T-cell (primary cell): Measurements from ENCODE around the gene XPNPEP1. TPM values are rescaled to one million over a fixed set of nuclear protein-coding genes. Genes with fewer than 3 reads are reported as not detected.
A peak's percentile ranks its signal among the peaks of the same experiment; 100 is the strongest.

Experiments
- ATAC-seq, 4 experiments: fragments of 200-7000 bp in 3 of 4; fragments of 150-1000 bp in 1 of 4; cut with Tn5 transposase; replicated peaks in 1 of 4; 1 replicate in 3 of 4; 2 replicates in 1 of 4; pipeline ENCODE4 v1.10.0; 2021; ENCODE audit warnings: moderate library complexity in 3 of 4, mild to moderate bottlenecking in 2 of 4, moderate number of reproducible peaks in 1 of 4
- CTCF ChIA-PET, 2 donors: fragments of 300-600 bp; sonication (Branson Sonifier 250); formaldehyde crosslinking; loops; one replicate each; lab custom pipeline; 2022; ENCODE audit warnings: antibody characterized with exemption in 2 of 2; lab: Charles Lee
- POLR2A ChIA-PET, 2 donors: fragments of 300-600 bp; sonication (Branson Sonifier 250); formaldehyde crosslinking; loops; one replicate each; lab custom pipeline; 2022; ENCODE audit warnings: antibody characterized with exemption in 2 of 2; lab: Charles Lee
- DNase-seq, 35 experiments: peaks; one replicate each; pipeline versions ENCODE4 v3.0.0 to v3.0.0-alpha.2; 2013 to 2023
- H3K27ac ChIP-seq: one replicate; pipeline ENCODE4 v1.5.1; 2013; ENCODE audit warnings: low read length
- H3K27me3 ChIP-seq, 2 experiments: replicated peaks in 1 of 2; 1 replicate in 1 of 2; 2 replicates in 1 of 2; pipeline versions ENCODE4 v1.6.1 to v1.7.0; 2013; ENCODE audit warnings: low read length in 1 of 2, mixed read lengths in 1 of 2; ENCODE audit not compliant: control insufficient read depth in 2 of 2, insufficient read depth in 2 of 2; ENCODE audit errors: extremely low read depth in 1 of 2
- H3K36me3 ChIP-seq, 2 donors: 1 replicate in 1 of 2; 2 replicates in 1 of 2; pipeline versions ENCODE4 v1.6.1 to v1.7.0; 2013; ENCODE audit warnings: low read length in 1 of 2; ENCODE audit not compliant: control insufficient read depth in 2 of 2, insufficient read depth in 1 of 2; ENCODE audit errors: extremely low read depth in 1 of 2
- H3K4me1 ChIP-seq, 2 experiments: 1 replicate in 1 of 2; 2 replicates in 1 of 2; pipeline versions ENCODE4 v1.6.1 to v1.7.0; 2013; ENCODE audit warnings: low read length in 2 of 2, mixed read lengths in 1 of 2; ENCODE audit not compliant: insufficient read depth in 2 of 2, control insufficient read depth in 1 of 2; ENCODE audit errors: extremely low read depth in 1 of 2
- H3K4me3 ChIP-seq, 2 donors: 1 replicate in 1 of 2; 2 replicates in 1 of 2; pipeline versions ENCODE4 v1.5.1 to v1.7.0; 2013; ENCODE audit warnings: mild to moderate bottlenecking in 2 of 2, low read length in 1 of 2, moderate library complexity in 1 of 2; ENCODE audit not compliant: control insufficient read depth in 1 of 2; ENCODE audit errors: extremely low read depth in 1 of 2
- H3K9me3 ChIP-seq: 2 replicates; pipeline ENCODE4 v1.7.0; 2013
- H3K27ac Mint-ChIP-seq, 2 donors: one replicate each; pipeline ENCODE4 v1.8.0; 2020 to 2021; ENCODE audit warnings: mild to moderate bottlenecking in 2 of 2, mixed read lengths in 2 of 2
- H3K27me3 Mint-ChIP-seq, 2 donors: one replicate each; pipeline ENCODE4 v1.8.0; 2021 to 2022; ENCODE audit warnings: mixed read lengths in 2 of 2
- H3K36me3 Mint-ChIP-seq: one replicate; pipeline ENCODE4 v1.8.0; 2021; ENCODE audit warnings: mixed read lengths
- H3K4me1 Mint-ChIP-seq, 3 donors: one replicate each; pipeline ENCODE4 v1.8.0; 2020 to 2022; ENCODE audit warnings: mixed read lengths in 3 of 3, mild to moderate bottlenecking in 1 of 3
- H3K4me3 Mint-ChIP-seq, 3 donors: one replicate each; pipeline ENCODE4 v1.8.0; 2020 to 2022; ENCODE audit warnings: mild to moderate bottlenecking in 3 of 3, mixed read lengths in 3 of 3, moderate library complexity in 3 of 3
- H3K9me3 Mint-ChIP-seq, 3 donors: one replicate each; pipeline ENCODE4 v1.8.0; 2020 to 2022; ENCODE audit warnings: mixed read lengths in 3 of 3
- WGBS: methylation state at CpG from one replicate; pipeline ENCODE4 v1.1.5; 2013; ENCODE audit warnings: missing lambda C conversion rate; ENCODE audit not compliant: insufficient coverage; 5-methylcytosine and 5-hydroxymethylcytosine counted together
- total RNA-seq, 35 experiments: library from RNA in 6 of 35; stranded (reverse) in 6 of 35; fragments of 120-200 nt in 1 of 35; gene quantifications; one replicate each; pipeline versions ENCODE4 v1.2.1 to v1.2.4 and lab custom pipeline; 2013 to 2026

XPNPEP1 gene
- total RNA-seq, 5 donors from 2014 or later (not counting 1 experiment from before 2014, with no cell fraction given): 40.0 to 63.9 (median 44.6) TPM

DNA sequence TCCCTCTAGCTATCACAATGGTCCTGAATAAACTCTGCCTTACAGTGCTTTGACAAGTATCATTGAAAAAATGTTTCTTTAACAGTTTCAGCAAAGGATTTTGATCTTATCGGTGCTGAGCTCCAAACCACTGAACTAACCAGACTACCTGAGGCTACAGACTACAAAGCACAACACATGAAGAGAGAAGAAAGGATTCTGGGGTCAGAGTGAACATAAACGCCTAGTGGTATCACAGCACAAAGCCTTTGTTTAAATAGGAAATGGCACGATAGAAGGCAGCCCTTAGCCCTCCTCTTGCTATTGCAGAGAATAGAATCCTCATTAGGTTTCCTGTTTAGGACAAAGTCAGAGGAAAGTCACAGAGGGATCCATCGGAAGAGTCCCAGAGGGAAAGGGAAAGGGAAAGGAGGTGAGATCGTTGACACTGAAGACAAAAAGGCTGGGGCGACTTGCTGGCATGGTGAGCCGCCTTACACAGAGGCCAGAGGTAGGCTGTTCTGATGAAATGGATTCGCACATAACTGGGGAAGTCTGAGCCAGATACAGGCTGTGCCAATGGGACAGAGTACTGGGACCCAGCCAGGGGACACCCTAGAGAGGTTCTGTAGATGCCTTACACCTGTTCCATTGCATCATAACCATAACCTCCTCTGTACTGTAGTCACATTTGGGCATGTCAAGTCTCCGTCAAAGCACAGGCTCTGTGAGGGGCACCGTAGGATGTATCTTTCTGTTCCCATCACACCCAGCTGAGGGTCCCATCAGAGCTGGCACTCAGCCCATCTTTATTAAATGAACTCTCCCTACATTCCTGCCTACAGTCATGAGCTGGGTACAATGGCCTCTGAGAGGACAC lies 71.5 kb downstream of the XPNPEP1 start:
- Histone ChIP-seq H3K36me3 (no peaks in the 10 kb centered on the region), H3K27me3 (peaks cover 0 to 4% of the 10 kb centered on the region in 2 experiments), H3K27ac (no peak overlapping the region), H3K9me3 (no peaks in the 10 kb centered on the region), H3K4me1 (peaks cover 0 to 11% of the 10 kb centered on the region in 2 experiments), H3K4me3 (no peak overlapping the region)
- Mint-ChIP-seq H3K36me3 (no peaks in the 10 kb centered on the region), H3K4me3 (peak overlapping the region in 1 of 3 donors; percentile 54), H3K9me3 (no peaks in the 10 kb centered on the region), H3K4me1 (peaks cover 17 to 19% (median 18%) of the 10 kb centered on the region in 3 donors), H3K27me3 (peaks cover 0 to 5% of the 10 kb centered on the region in 2 donors), H3K27ac (no peak overlapping the region)
- ChIA-PET CTCF (interaction anchor here in 1 of 2 donors (0.8 to 1.1 kb wide), 2 partner anchors 11 to 19 kb away, joined by 3 to 4 read pairs; no protein-coding TSS in a partner anchor), POLR2A (no interaction called here)
- WGBS: 61% methylated on average over 8 of the region's 10 CpGs
- DNase-seq: peak in 1 of 35 experiments; percentile 8
- peak in 3 of 4 experiments; percentile 14 to 30 (median 18) for ATAC-seq

DNA sequence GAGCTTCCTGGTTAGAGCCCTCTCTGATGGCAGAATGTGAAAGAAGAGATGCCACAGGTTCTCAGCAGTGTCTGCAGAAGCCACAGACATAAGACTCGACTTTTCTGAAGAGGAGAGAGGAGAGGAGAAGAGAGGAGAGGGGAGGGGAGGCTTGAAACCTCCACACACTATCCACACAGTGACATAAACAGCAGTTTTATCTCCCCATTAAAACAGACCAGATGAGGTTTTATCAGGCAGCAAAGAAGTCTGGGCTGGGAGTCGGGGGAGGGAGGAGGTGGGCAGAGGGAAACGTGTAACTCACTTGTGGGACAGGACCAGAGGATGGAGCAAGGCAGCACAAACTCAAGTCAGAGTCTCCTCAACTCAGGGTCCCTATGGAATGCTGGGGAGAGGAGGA lies 76.5 kb downstream of the XPNPEP1 start:
- no peak for ATAC-seq
- H3K4me1 Mint-ChIP-seq: peaks cover 5 to 8% (median 6%) of the 10 kb centered on the region in 3 donors
- H3K9me3 Mint-ChIP-seq: no peaks in the 10 kb centered on the region
- no peaks in the 10 kb centered on the region for H3K9me3 ChIP-seq
- no peak overlapping the region for H3K4me3 Mint-ChIP-seq
- no peaks in the 10 kb centered on the region for H3K36me3 ChIP-seq
- H3K4me1 ChIP-seq: peaks cover 0 to under 1% of the 10 kb centered on the region in 2 experiments
- POLR2A ChIA-PET: no interaction called here
- WGBS: 20% methylated on average over 1 of the region's 3 CpGs
- DNase-seq: no peak
- H3K36me3 Mint-ChIP-seq: no peaks in the 10 kb centered on the region
- peaks cover 6 to 40% of the 10 kb centered on the region in 2 donors for H3K27me3 Mint-ChIP-seq
- H3K27ac Mint-ChIP-seq: no peak overlapping the region
- H3K4me3 ChIP-seq: no peak overlapping the region
- CTCF ChIA-PET: no interaction called here
- no peak overlapping the region for H3K27ac ChIP-seq
- peaks cover 0 to 9% of the 10 kb centered on the region in 2 experiments for H3K27me3 ChIP-seq

DNA sequence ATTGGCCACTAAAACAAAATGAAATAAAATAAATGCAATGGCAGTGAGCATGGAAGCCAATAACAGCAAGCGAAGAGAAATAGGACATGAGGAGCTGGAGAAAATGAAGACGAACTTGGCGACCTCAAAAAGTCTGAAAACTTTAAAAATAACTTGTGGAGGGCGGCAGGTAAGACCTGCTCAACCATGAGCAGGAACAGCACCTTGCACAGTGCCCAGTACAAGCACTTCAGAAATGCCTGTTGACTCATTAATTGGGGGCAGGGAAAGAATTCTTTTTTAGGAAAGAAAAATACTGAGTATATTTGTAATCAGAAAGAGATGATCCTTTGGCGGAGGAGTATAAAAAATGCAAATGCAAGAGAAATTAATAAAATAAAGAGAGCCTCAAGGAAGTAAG lies 78.0 kb downstream of the XPNPEP1 start:
- DNase-seq (no peak), ATAC-seq (no peak)
- ChIA-PET CTCF (no interaction called here), POLR2A (no interaction called here)
- no peaks in the 10 kb centered on the region for H3K36me3 ChIP-seq
- no peaks in the 10 kb centered on the region for H3K36me3 Mint-ChIP-seq
- WGBS: 86% methylated on average over 5 of the region's 5 CpGs
- H3K9me3 ChIP-seq: no peaks in the 10 kb centered on the region
- H3K4me1 Mint-ChIP-seq: no peaks in the 10 kb centered on the region
- no peak overlapping the region for H3K4me3 ChIP-seq
- H3K27me3 Mint-ChIP-seq: peaks cover 6 to 41% of the 10 kb centered on the region in 2 donors
- H3K4me3 Mint-ChIP-seq: no peak overlapping the region
- peaks cover 0 to 12% of the 10 kb centered on the region in 2 experiments for H3K27me3 ChIP-seq
- no peak overlapping the region for H3K27ac ChIP-seq
- no peaks in the 10 kb centered on the region for H3K9me3 Mint-ChIP-seq
- no peaks in the 10 kb centered on the region for H3K4me1 ChIP-seq
- H3K27ac Mint-ChIP-seq: no peak overlapping the region

DNA sequence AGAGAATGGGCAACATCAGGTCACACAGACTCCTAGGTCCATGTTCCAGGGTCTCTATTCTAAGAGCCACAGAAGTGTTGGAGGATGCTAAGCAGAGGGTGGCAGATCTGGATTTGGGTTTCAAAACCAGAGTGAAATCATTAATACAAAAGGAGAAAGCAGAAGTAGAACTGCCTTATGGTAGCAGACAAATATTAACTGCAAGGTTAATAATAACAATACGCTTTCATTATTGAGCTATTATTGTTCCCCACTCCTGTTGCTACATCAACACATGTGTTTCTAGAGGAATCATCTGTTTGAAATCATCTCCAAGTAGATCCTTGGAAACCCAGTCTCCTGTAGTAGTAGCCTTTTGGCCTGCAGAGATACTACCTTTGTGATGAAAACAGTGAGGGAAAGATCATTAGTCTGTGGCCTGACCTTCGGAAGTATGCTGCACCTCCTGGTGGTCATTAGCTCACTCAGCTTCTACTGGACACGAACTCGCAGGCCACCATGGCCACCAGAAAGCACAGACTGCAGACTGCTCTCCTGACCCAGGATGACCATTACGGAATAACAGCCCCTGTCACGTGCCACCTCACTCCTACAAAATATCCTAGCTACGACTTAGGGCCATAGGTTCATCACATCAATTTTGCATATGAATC lies 84.6 kb downstream of the XPNPEP1 start:
- POLR2A ChIA-PET: no interaction called here

DNA sequence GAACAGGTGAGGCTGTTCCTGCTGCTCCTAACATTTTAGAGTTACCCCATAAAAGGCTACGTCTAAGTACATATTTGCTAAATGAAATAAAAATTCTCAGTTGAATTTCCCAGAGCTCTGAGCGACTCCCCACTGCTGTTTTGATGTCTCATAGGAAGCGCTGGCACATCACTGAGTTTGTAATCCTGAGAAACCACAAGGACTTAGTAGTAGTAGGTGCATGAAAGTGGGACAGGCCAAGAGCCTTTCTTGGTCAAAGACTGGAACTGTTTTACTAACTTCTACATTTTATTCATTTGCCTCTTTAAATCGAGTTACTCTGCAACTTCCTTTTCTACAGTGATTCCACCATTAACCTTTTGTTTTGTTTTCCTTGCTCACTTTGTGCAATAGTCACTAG lies 85.9 kb downstream of the XPNPEP1 start:
- Mint-ChIP-seq H3K9me3 (no peaks in the 10 kb centered on the region), H3K36me3 (no peaks in the 10 kb centered on the region), H3K27ac (no peak overlapping the region), H3K4me1 (no peaks in the 10 kb centered on the region), H3K27me3 (peaks cover 13 to 23% of the 10 kb centered on the region in 2 donors), H3K4me3 (no peak overlapping the region)
- no peak for DNase-seq
- CTCF ChIA-PET: no interaction called here
- Histone ChIP-seq H3K27me3 (peaks cover 0 to 3% of the 10 kb centered on the region in 2 experiments), H3K4me1 (no peaks in the 10 kb centered on the region), H3K36me3 (no peaks in the 10 kb centered on the region), H3K4me3 (no peak overlapping the region), H3K27ac (no peak overlapping the region), H3K9me3 (no peaks in the 10 kb centered on the region)
- POLR2A ChIA-PET: no interaction called here
- no peak for ATAC-seq
- WGBS: 20% methylated on average over 1 of the region's 4 CpGs

More for the DNA sequence above, 84.6 kb downstream of the XPNPEP1 start:
- no peak overlapping the region for H3K27ac Mint-ChIP-seq
- H3K4me1 Mint-ChIP-seq: no peaks in the 10 kb centered on the region
- no peaks in the 10 kb centered on the region for H3K9me3 Mint-ChIP-seq
- no peaks in the 10 kb centered on the region for H3K4me1 ChIP-seq
- no peak overlapping the region for H3K27ac ChIP-seq
- ATAC-seq: no peak
- WGBS: 84% methylated on average over 4 of the region's 7 CpGs
- peaks cover 0 to 3% of the 10 kb centered on the region in 2 experiments for H3K27me3 ChIP-seq
- CTCF ChIA-PET: no interaction called here
- H3K36me3 Mint-ChIP-seq: no peaks in the 10 kb centered on the region
- no peaks in the 10 kb centered on the region for H3K36me3 ChIP-seq
- H3K4me3 ChIP-seq: no peak overlapping the region
- peaks cover 10 to 28% of the 10 kb centered on the region in 2 donors for H3K27me3 Mint-ChIP-seq
- H3K4me3 Mint-ChIP-seq: no peak overlapping the region
- no peak for DNase-seq
- no peaks in the 10 kb centered on the region for H3K9me3 ChIP-seq

DNA sequence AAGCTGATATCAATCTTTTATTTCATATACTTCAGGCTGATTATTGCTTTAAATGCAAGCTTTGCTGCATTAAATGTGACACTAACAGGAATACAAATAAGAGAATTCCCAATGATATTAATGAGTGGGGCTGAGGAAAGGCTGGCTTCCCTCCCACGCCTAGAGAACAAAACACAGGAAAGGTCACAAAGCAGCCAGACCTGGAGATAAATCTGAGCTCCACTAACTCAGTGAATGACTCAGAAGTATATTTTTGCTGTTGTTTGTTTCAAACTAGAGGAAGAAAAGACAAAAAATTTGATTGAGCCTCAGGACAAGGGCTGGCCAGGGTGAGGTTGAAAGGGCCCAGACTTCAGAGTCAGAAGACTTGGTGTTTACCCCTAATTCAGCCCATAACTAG lies 88.1 kb downstream of the XPNPEP1 start:
- no peaks in the 10 kb centered on the region for H3K36me3 Mint-ChIP-seq
- WGBS: 100% methylated on average over 1 of the region's 1 CpG

More for the DNA sequence above, 88.1 kb downstream of the XPNPEP1 start:
- Histone ChIP-seq H3K27ac (no peak overlapping the region), H3K4me1 (no peaks in the 10 kb centered on the region), H3K36me3 (no peaks in the 10 kb centered on the region), H3K27me3 (no peaks in the 10 kb centered on the region), H3K4me3 (no peak overlapping the region), H3K9me3 (no peaks in the 10 kb centered on the region)
- POLR2A ChIA-PET: no interaction called here
- no peak for ATAC-seq
- DNase-seq: no peak
- Mint-ChIP-seq H3K27ac (no peak overlapping the region), H3K9me3 (peaks cover 0 to 6% (median 3%) of the 10 kb centered on the region in 3 donors), H3K27me3 (peaks cover 13 to 17% of the 10 kb centered on the region in 2 donors), H3K4me1 (no peaks in the 10 kb centered on the region), H3K4me3 (no peak overlapping the region)
- CTCF ChIA-PET: interaction anchor here in 1 of 2 donors (0.6 kb wide), 1 partner anchor 18 kb away, joined by 3 read pairs; no protein-coding TSS in a partner anchor
